GM12864 (cell line): Measurements from ENCODE around the gene GORASP2.

Experiments
- DNase-seq: peaks from one replicate; pipeline ENCODE4 v3.0.0-alpha.2; 2011; ENCODE audit warnings: low read depth
- H3K4me3 ChIP-seq: 2 replicates; pipeline ENCODE4 v1.5.1; 2011; ENCODE audit warnings: mild to moderate bottlenecking, low read depth, low read length, control low read depth
- CTCF ChIP-seq: IDR thresholded peaks from 2 replicates; pipeline ENCODE4 v1.5.1; 2011; ENCODE audit warnings: low read depth, mild to moderate bottlenecking, moderate library complexity, low read length, control low read depth, inconsistent platforms; ENCODE audit errors: missing control alignments

Gene GORASP2

GRCh38 chr2:170928824-170929685, at the start of gene GORASP2:
Gene GORASP2 (plus strand): TSS chr2:170929253. CDS start chr2:170929341, 88 bp downstream.
- peak; percentile 99 for DNase-seq
- peak within 1 kb of the TSS; percentile 63 for H3K4me3 ChIP-seq
- peak; percentile 86 for TF ChIP-seq CTCF

GRCh38 chr2:170881840-170882239, 47.2 kb upstream of the GORASP2 start:
- no peak for DNase-seq
- no peak overlapping the region for H3K4me3 ChIP-seq
- no peak for TF ChIP-seq CTCF

- DNase-seq = no peak
- no peak for TF ChIP-seq CTCF
- no peak overlapping the region for H3K4me3 ChIP-seq
These were observed 46.3 kb upstream of the GORASP2 start for GRCh38 chr2:170882758-170883157.

GRCh38 chr2:170883683-170884082, 45.4 kb upstream of the GORASP2 start:
- no peak for DNase-seq
- TF ChIP-seq CTCF = no peak
- no peak overlapping the region for H3K4me3 ChIP-seq

GRCh38 chr2:170885130-170885791, 43.8 kb upstream of the GORASP2 start:
- no peak for TF ChIP-seq CTCF
- no peak for DNase-seq
- H3K4me3 ChIP-seq = no peak overlapping the region

- TF ChIP-seq CTCF = no peak
- DNase-seq = no peak
- no peak overlapping the region for H3K4me3 ChIP-seq
These were observed 42.7 kb upstream of the GORASP2 start for GRCh38 chr2:170886386-170886785.
